H1 (cell line): ENCODE results near the gene MSH2. TPM values are rescaled to one million over a fixed set of nuclear protein-coding genes. Genes with fewer than 3 reads are reported as not detected.

Source experiments
- CTCF ChIA-PET: fragments of 300-600 bp; sonication (Branson Sonifier 250); formaldehyde crosslinking; loops from one replicate; lab custom pipeline; 2021; ENCODE audit not compliant: partially characterized antibody; lab: Charles Lee
- POLR2A ChIA-PET: fragments of 300-600 bp; sonication (Branson Sonifier 250); formaldehyde crosslinking; loops from one replicate; lab custom pipeline; 2021; ENCODE audit warnings: inconsistent platforms; ENCODE audit not compliant: partially characterized antibody; lab: Charles Lee
- DNase-seq, 2 experiments: peaks; one replicate each; pipeline versions ENCODE4 v3.0.0 to v3.0.0-alpha.2; 2010 to 2022; ENCODE audit warnings: low spot score in 2 of 2, low read depth in 1 of 2, mixed read lengths in 1 of 2
- FAIRE-seq: peaks from 2 replicates; lab custom pipeline; 2011; peaks lifted over from hg19 to GRCh38; lab: Jason Lieb, UNC
- H2AFZ ChIP-seq: 2 replicates; pipeline ENCODE4 v1.8.1; 2012; ENCODE audit warnings: low read length, inconsistent platforms
- H2AK5ac ChIP-seq: 2 replicates; pipeline ENCODE4 v1.6.1; 2013; ENCODE audit warnings: low read depth, low read length
- H2BK120ac ChIP-seq: replicated peaks from 2 replicates; pipeline ENCODE3; 2013; ENCODE audit warnings: low read depth, low read length, inconsistent platforms
- H2BK12ac ChIP-seq: 2 replicates; pipeline ENCODE4 v1.6.1; 2013; ENCODE audit warnings: low read depth, low read length
- H2BK15ac ChIP-seq: 2 replicates; pipeline ENCODE4 v1.6.1; 2013; ENCODE audit warnings: low read length
- H2BK20ac ChIP-seq: 2 replicates; pipeline ENCODE4 v1.6.1; 2013; ENCODE audit warnings: low read length
- H2BK5ac ChIP-seq: 2 replicates; pipeline ENCODE4 v1.6.1; 2013; ENCODE audit warnings: low read depth, low read length
- H3K14ac ChIP-seq: 2 replicates; pipeline ENCODE4 v1.6.1; 2013; ENCODE audit warnings: inconsistent platforms; ENCODE audit not compliant: insufficient read length
- H3K18ac ChIP-seq: 2 replicates; pipeline ENCODE4 v1.6.1; 2013; ENCODE audit warnings: low read length; ENCODE audit errors: extremely low read depth
- H3K23ac ChIP-seq: 2 replicates; pipeline ENCODE4 v1.6.1; 2013; ENCODE audit warnings: inconsistent platforms; ENCODE audit not compliant: insufficient read length
- H3K23me2 ChIP-seq: 2 replicates; pipeline ENCODE4 v1.6.1; 2013; ENCODE audit warnings: low read depth, low read length
- H3K27ac ChIP-seq: 2 replicates; pipeline ENCODE4 v1.6.1; 2011; ENCODE audit warnings: low read depth, low read length, inconsistent platforms
- H3K27me3 ChIP-seq, 4 experiments: replicated peaks in 1 of 4; 1 replicate in 1 of 4; 2 replicates in 3 of 4; pipeline versions ENCODE4 v1.6.1 to v1.8.1; 2011 to 2013; ENCODE audit warnings: low read length in 3 of 4, mild to moderate bottlenecking in 3 of 4, inconsistent platforms in 2 of 4, mixed read lengths in 2 of 4, moderate library complexity in 1 of 4; ENCODE audit not compliant: control insufficient read depth in 3 of 4, insufficient read depth in 3 of 4; ENCODE audit errors: extremely low read depth in 1 of 4
- H3K36me3 ChIP-seq, 4 experiments: 2 replicates each; pipeline versions ENCODE4 v1.6.1 to v1.8.1; 2011 to 2013; ENCODE audit warnings: mild to moderate bottlenecking in 4 of 4, low read length in 3 of 4, moderate library complexity in 2 of 4, control low read depth in 1 of 4, inconsistent platforms in 1 of 4; ENCODE audit not compliant: insufficient read depth in 4 of 4, control insufficient read depth in 2 of 4
- H3K4ac ChIP-seq: replicated peaks from 2 replicates; pipeline ENCODE3; 2013; ENCODE audit warnings: low read length, low read depth, mixed read lengths, inconsistent platforms; ENCODE audit not compliant: insufficient read length
- H3K4me1 ChIP-seq, 4 experiments: replicated peaks in 1 of 4; 1 replicate in 1 of 4; 2 replicates in 3 of 4; pipeline versions ENCODE4 v1.6.1 to v1.8.1; 2011 to 2013; ENCODE audit warnings: low read length in 3 of 4, inconsistent platforms in 2 of 4, mixed read lengths in 1 of 4; ENCODE audit not compliant: insufficient read depth in 4 of 4, control insufficient read depth in 3 of 4
- H3K4me2 ChIP-seq, 2 experiments: 2 replicates each; pipeline versions ENCODE4 v1.6.1 to v1.8.1; 2011 to 2013; ENCODE audit warnings: low read depth in 2 of 2, low read length in 2 of 2, control low read depth in 1 of 2, inconsistent platforms in 1 of 2, mild to moderate bottlenecking in 1 of 2; ENCODE audit not compliant: insufficient read depth in 1 of 2
- H3K4me3 ChIP-seq, 4 experiments: fragments of 200-600, 300-600 bp in 1 of 4; sonication (generic), shearing (Covaris generic), sonication (Bioruptor Twin) in 1 of 4; 2 replicates each; pipeline versions ENCODE4 v1.5.1 to v1.8.1; 2011 to 2016; ENCODE audit warnings: low read length in 4 of 4, low read depth in 3 of 4, control low read depth in 2 of 4, inconsistent platforms in 2 of 4, mild to moderate bottlenecking in 2 of 4, mixed read lengths in 1 of 4, moderate library complexity in 1 of 4; ENCODE audit not compliant: insufficient read depth in 2 of 4; ENCODE audit errors: extremely low read depth in 1 of 4
- H3K56ac ChIP-seq: replicated peaks from 2 replicates; pipeline ENCODE3; 2013; ENCODE audit warnings: low read depth, mild to moderate bottlenecking, mixed read lengths, low read length, inconsistent platforms; ENCODE audit not compliant: insufficient read length
- H3K79me1 ChIP-seq: 2 replicates; pipeline ENCODE4 v1.6.1; 2013; ENCODE audit warnings: low read depth, low read length, control low read depth
- H3K79me2 ChIP-seq, 2 experiments: 2 replicates each; pipeline versions ENCODE4 v1.6.1 to v1.8.1; 2012 to 2013; ENCODE audit warnings: low read length in 2 of 2, mild to moderate bottlenecking in 2 of 2, inconsistent platforms in 1 of 2; ENCODE audit not compliant: insufficient read depth in 2 of 2, control insufficient read depth in 1 of 2
- H3K9ac ChIP-seq, 4 experiments: replicated peaks in 1 of 4; 1 replicate in 1 of 4; 2 replicates in 3 of 4; pipeline versions ENCODE4 v1.6.1 to v1.8.1; 2011 to 2013; ENCODE audit warnings: low read depth in 3 of 4, low read length in 3 of 4, control low read depth in 2 of 4, mild to moderate bottlenecking in 2 of 4, moderate library complexity in 2 of 4, inconsistent platforms in 1 of 4; ENCODE audit errors: extremely low read depth in 1 of 4
- H3K9me3 ChIP-seq, 2 experiments: 2 replicates each; pipeline versions ENCODE4 v1.6.1 to v1.8.1; 2012 to 2013; ENCODE audit warnings: mild to moderate bottlenecking in 2 of 2, moderate library complexity in 2 of 2, control low read depth in 1 of 2, inconsistent platforms in 1 of 2, low read depth in 1 of 2, low read length in 1 of 2, mixed read lengths in 1 of 2; ENCODE audit not compliant: insufficient read depth in 2 of 2
- H4K20me1 ChIP-seq, 2 experiments: replicated peaks in 1 of 2; 2 replicates each; pipeline versions ENCODE3 to v1.8.1; 2011 to 2013; ENCODE audit warnings: inconsistent platforms in 2 of 2, low read length in 2 of 2, mild to moderate bottlenecking in 1 of 2; ENCODE audit not compliant: insufficient read depth in 2 of 2, control insufficient read depth in 1 of 2
- H4K5ac ChIP-seq: 2 replicates; pipeline ENCODE4 v1.6.1; 2013; ENCODE audit warnings: low read length, low read depth, mixed read lengths, inconsistent platforms; ENCODE audit not compliant: insufficient read length
- H4K8ac ChIP-seq: 2 replicates; pipeline ENCODE4 v1.8.0; 2013; ENCODE audit warnings: mild to moderate bottlenecking, moderate library complexity, low read length, inconsistent platforms; ENCODE audit not compliant: insufficient read depth; ENCODE audit errors: extremely low read depth
- H4K91ac ChIP-seq: replicated peaks from 2 replicates; pipeline ENCODE3; 2013; ENCODE audit warnings: low read length, mixed read lengths, inconsistent platforms; ENCODE audit not compliant: insufficient read length
- EP300 ChIP-seq, 2 experiments: IDR thresholded peaks; 1 replicate in 1 of 2; 2 replicates in 1 of 2; pipeline ENCODE4 v1.6.1; 2011 to 2012; ENCODE audit warnings: low read depth in 2 of 2, low read length in 2 of 2, mild to moderate bottlenecking in 2 of 2, borderline replicate concordance in 1 of 2, inconsistent platforms in 1 of 2, moderate library complexity in 1 of 2
- TBP ChIP-seq: IDR thresholded peaks from 2 replicates; pipeline ENCODE4 v1.6.1; 2011; ENCODE audit warnings: low read depth, low read length, improper control_type of control experiment
- WGBS, 2 experiments: shearing (Covaris generic) in 1 of 2; methylation state at CpG; one replicate each; pipeline versions ENCODE4 v1.1.6 to v1.1.7; 2013 to 2015; ENCODE audit warnings: low lambda C conversion rate in 2 of 2, mixed read lengths in 2 of 2, inconsistent platforms in 1 of 2, low coverage in 1 of 2, missing lambda C conversion rate in 1 of 2; ENCODE audit not compliant: insufficient replicate concordance in 2 of 2, insufficient coverage in 1 of 2, insufficient read length in 1 of 2; ENCODE audit errors: extremely low coverage in 1 of 2, missing lambda C conversion rate in 1 of 2; 5-methylcytosine and 5-hydroxymethylcytosine counted together
- polyA plus RNA-seq, 7 experiments: library from polyadenylated mRNA; depleted of rRNA in 3 of 7; stranded (reverse) in 5 of 7; unstranded in 2 of 7; fragments of >200 nt in 5 of 7; fragments of 200-250 nt in 2 of 7; gene quantifications; 1 replicate in 5 of 7; 2 replicates in 1 of 7; 4 replicates in 1 of 7; pipeline versions ENCODE4 v1.2.1 to v1.2.3, GENCODE V29; 2011 to 2013; ENCODE audit warnings: missing spikeins in 2 of 7, mixed read lengths in 2 of 7
- total RNA-seq: library from RNA; stranded (reverse); fragmentation: NEBNext Ultra II Directional; extraction: Animal tissue kit (Norgen Biotek cat#: 25700); gene quantifications from 2 replicates; pipeline ENCODE4 v1.2.1, GENCODE V29; 2021

MSH2 gene
- total and polyA plus RNA-seq, 2 of the 8 experiments (the other 6 are each of a cell fraction or from before 2014, with no cell fraction given), result 64.1 to 228 TPM

GRCh38 chr2:47422016-47422415 lies 19.1 kb downstream of the MSH2 start:
- Histone ChIP-seq H4K20me1 (peaks cover under 1 to 2% of the 10 kb centered on the region in 2 experiments), H2BK15ac (no peak overlapping the region), H3K9ac (no peak overlapping the region), H2BK5ac (no peak overlapping the region), H3K18ac (no peak overlapping the region), H2BK120ac (no peak overlapping the region), H4K5ac (no peak overlapping the region), H3K4me2 (no peak overlapping the region), H2AK5ac (no peak overlapping the region), H4K8ac (no peak overlapping the region), H3K23ac (no peak overlapping the region), H2AFZ (no peak overlapping the region), H2BK20ac (no peak overlapping the region), H3K4me3 (no peak overlapping the region), H3K27ac (no peak overlapping the region), H3K4me1 (no peaks in the 10 kb centered on the region), H3K36me3 (peaks cover 4 to 70% (median 38%) of the 10 kb centered on the region in 4 experiments), H4K91ac (no peak overlapping the region), H2BK12ac (no peak overlapping the region), H3K56ac (no peak overlapping the region), H3K23me2 (no peaks in the 10 kb centered on the region), H3K14ac (no peak overlapping the region), H3K4ac (no peak overlapping the region), H3K9me3 (no peaks in the 10 kb centered on the region), H3K79me2 (peaks cover 0 to 15% of the 10 kb centered on the region in 2 experiments; a peak in 2 of 4 replicates), H3K79me1 (no peaks in the 10 kb centered on the region), H3K27me3 (no peaks in the 10 kb centered on the region)
- ChIA-PET CTCF (interaction anchor here (1.9 to 2.4 kb wide), 4 partner anchors 10 to 346 kb away, joined by 4 to 8 read pairs (median 6); no protein-coding TSS in a partner anchor), POLR2A (interaction anchor here (0.8 to 1.8 kb wide), 8 partner anchors 9 to 52 kb away, joined by 3 to 8 read pairs (median 6); no protein-coding TSS in a partner anchor)
- TF ChIP-seq TBP, result no peak
- TF ChIP-seq EP300 (IDR thresholded peaks at IDR 0.05; ENCODE audit: borderline replicate concordance in 1 of 2, low read depth in 2 of 2, low read length in 2 of 2), result no peak
- FAIRE-seq (no peak), DNase-seq (no peak)
- 91% methylated on average over 4 of the region's 4 CpGs; no CpG with 5 or more reads in 1 of the 2 experiments for WGBS, 2 experiments
